NB4 (cell line): Measurements from ENCODE around the gene SAFB.

Experiments used
- DNase-seq: peaks from one replicate; pipeline ENCODE4 v3.0.0; 2010; ENCODE audit warnings: low read depth
- H3K4me3 ChIP-seq: one replicate; pipeline ENCODE4 v1.5.1; 2011; ENCODE audit warnings: mild to moderate bottlenecking, low read depth, low read length, moderate library complexity
- CTCF ChIP-seq: IDR thresholded peaks from one replicate; pipeline ENCODE4 v1.5.1; 2012; ENCODE audit warnings: low read depth, low read length
- MAX ChIP-seq: IDR thresholded peaks from 2 replicates; pipeline ENCODE4 v1.6.1; 2011; ENCODE audit warnings: low read depth, low read length
- MYC ChIP-seq: IDR thresholded peaks from 2 replicates; pipeline ENCODE4 v1.6.1; 2011; ENCODE audit warnings: low read depth, low read length
- POLR2A ChIP-seq: IDR thresholded peaks from 2 replicates; pipeline ENCODE4 v1.6.1; 2011; ENCODE audit warnings: mild to moderate bottlenecking; ENCODE audit not compliant: insufficient read length; ENCODE audit errors: extremely low read depth

SAFB gene

GRCh38 chr19:5703819-5704818, 81.2 kb downstream of the SAFB start:
- H3K4me3 ChIP-seq, result no peak overlapping the region
- TF ChIP-seq CTCF (no peak), MYC (no peak), POLR2A (no peak), MAX (no peak)

GRCh38 chr19:5705552-5705951, 82.7 kb downstream of the SAFB start:
- TF ChIP-seq CTCF, result no peak
- no peak for TF ChIP-seq MAX
- no peak for TF ChIP-seq POLR2A
- TF ChIP-seq MYC, result no peak
- DNase-seq, result no peak
- no peak overlapping the region for H3K4me3 ChIP-seq

More at GRCh38 chr19:5703819-5704818, 81.2 kb downstream of the SAFB start:
- no peak for DNase-seq

- TF ChIP-seq MYC (no peak), POLR2A (no peak), CTCF (no peak), MAX (no peak)
- DNase-seq, result no peak
- no peak overlapping the region for H3K4me3 ChIP-seq
Measured at GRCh38 chr19:5706876-5707573, 84.1 kb downstream of the SAFB start.

GRCh38 chr19:5707576-5708575, 85.0 kb downstream of the SAFB start:
- DNase-seq, result no peak
- no peak for TF ChIP-seq MAX
- TF ChIP-seq POLR2A, result no peak
- TF ChIP-seq CTCF, result no peak
- no peak for TF ChIP-seq MYC
- no peak overlapping the region for H3K4me3 ChIP-seq

GRCh38 chr19:5711025-5711424, 88.1 kb downstream of the SAFB start:
- no peak for TF ChIP-seq CTCF
- no peak for TF ChIP-seq MAX
- TF ChIP-seq MYC, result no peak
- no peak for TF ChIP-seq POLR2A
- H3K4me3 ChIP-seq, result no peak overlapping the region
- DNase-seq, result no peak
